ENCODE results near the gene BTRC. TPM values are rescaled to one million over a fixed set of nuclear protein-coding genes. Genes with fewer than 3 reads are reported as not detected.

Gene BTRC
- total RNA-seq, 6 experiments from 2014 or later, result 4.8 to 8.4 (median 6.5) TPM

- ATAC-seq, result no peak
- Histone ChIP-seq H3K4me1 (peaks cover 0 to 12% (median 3%) of the 10 kb centered on the region in 4 donors), H3K27me3 (peaks cover 0 to 8% of the 10 kb centered on the region in 2 donors), H3K9me3 (peaks cover 0 to 6% (median 0%) of the 10 kb centered on the region in 4 donors), H3K4me3 (no peak overlapping the region), H3K36me3 (no peaks in the 10 kb centered on the region), H3K27ac (no peak overlapping the region)
- TF ChIP-seq POLR2A (IDR thresholded peaks at IDR 0.05) (no peak), CTCF (IDR thresholded peaks at IDR 0.05) (no peak)
- intact Hi-C loops (cut with DNase I), result no loop called here
- WGBS (ENCODE audit: insufficient coverage, low coverage, low lambda C conversion rate, missing lambda C conversion rate), result 96% methylated on average over 4 of the region's 7 CpGs
- DNase-seq, result no peak
Observed at GRCh38 chr10:101572126-101572525, 218.2 kb downstream of the BTRC start.

GRCh38 chr10:101572785-101573184 is 218.8 kb downstream of the BTRC start:
- intact Hi-C loops (cut with DNase I), result no loop called here
- DNase-seq, result no peak
- peaks cover 0 to 8% of the 10 kb centered on the region in 2 donors for H3K27me3 ChIP-seq
- peaks cover 0 to 6% (median 0%) of the 10 kb centered on the region in 4 donors for H3K9me3 ChIP-seq
- no peak overlapping the region for H3K27ac ChIP-seq
- ATAC-seq, result no peak
- H3K36me3 ChIP-seq, result no peaks in the 10 kb centered on the region
- WGBS (ENCODE audit: insufficient coverage, low coverage, low lambda C conversion rate, missing lambda C conversion rate), result 100% methylated on average over 1 of the region's 2 CpGs
- TF ChIP-seq POLR2A (IDR thresholded peaks at IDR 0.05) (no peak), CTCF (IDR thresholded peaks at IDR 0.05) (no peak)
- no peak overlapping the region for H3K4me3 ChIP-seq
- peaks cover 0 to 12% (median 3%) of the 10 kb centered on the region in 4 donors for H3K4me1 ChIP-seq

- WGBS (ENCODE audit: insufficient coverage, low coverage, low lambda C conversion rate, missing lambda C conversion rate), result 89% methylated on average over 11 of the region's 25 CpGs
- DNase-seq, result no peak
- Histone ChIP-seq H3K27me3 (peaks cover 0 to 8% of the 10 kb centered on the region in 2 donors), H3K27ac (no peak overlapping the region), H3K4me1 (peaks cover 0 to 12% (median 3%) of the 10 kb centered on the region in 4 donors), H3K4me3 (no peak overlapping the region), H3K9me3 (peaks cover 0 to 6% (median 0%) of the 10 kb centered on the region in 4 donors), H3K36me3 (peaks cover 0 to 6% (median 0%) of the 10 kb centered on the region in 4 donors)
- ATAC-seq, result no peak
- intact Hi-C loops (cut with DNase I), result no loop called here
- TF ChIP-seq CTCF (IDR thresholded peaks at IDR 0.05) (no peak), POLR2A (IDR thresholded peaks at IDR 0.05) (no peak)
Observed at GRCh38 chr10:101573885-101574753, 220.2 kb downstream of the BTRC start.

GRCh38 chr10:101575091-101575490 is 221.1 kb downstream of the BTRC start:
- no peak for TF ChIP-seq POLR2A (IDR thresholded peaks at IDR 0.05)
- no peak for TF ChIP-seq CTCF (IDR thresholded peaks at IDR 0.05)
- WGBS (ENCODE audit: insufficient coverage, low coverage, low lambda C conversion rate, missing lambda C conversion rate), result no CpG with 5 or more reads among the region's 3 CpGs
- Histone ChIP-seq H3K27me3 (no peaks in the 10 kb centered on the region), H3K9me3 (peaks cover 0 to 6% (median 0%) of the 10 kb centered on the region in 4 donors), H3K4me3 (no peak overlapping the region), H3K4me1 (peaks cover 0 to 6% (median 0%) of the 10 kb centered on the region in 4 donors), H3K36me3 (peaks cover 0 to 15% (median 0%) of the 10 kb centered on the region in 4 donors), H3K27ac (no peak overlapping the region)
- DNase-seq (no peak), ATAC-seq (no peak)
- intact Hi-C loops (cut with DNase I), result no loop called here

Measured in right lobe of liver (tissue), 6 donors.